Gastroesophageal sphincter (tissue), 4 donors: ENCODE measurements around the gene SFSWAP. TPM values are rescaled to one million over a fixed set of nuclear protein-coding genes. Genes with fewer than 3 reads are reported as not detected.
"Not testable (repeated sequence)": the region's sequence is repeated elsewhere in the genome, so short reads cannot be mapped to it uniquely, and the experiment has no call there.

Experiments
- ATAC-seq: fragments of 150-250 bp; one replicate; pipeline ENCODE4 v1.9.1; 2016; ENCODE audit warnings: mild to moderate bottlenecking, moderate library complexity
- H3K27ac ChIP-seq, 4 donors: fragments of 200-600 bp; sonication (generic) in 3 of 4; 1 replicate in 3 of 4; 2 replicates in 1 of 4; pipeline ENCODE4 v1.5.1; 2016 to 2019
- H3K27me3 ChIP-seq: fragments of 200-600 bp; sonication (generic); one replicate; pipeline ENCODE4 v1.5.1; 2019
- H3K36me3 ChIP-seq, 2 donors: fragments of 200-600 bp; sonication (generic); one replicate each; pipeline ENCODE4 v1.5.1; 2019; ENCODE audit warnings: control low read depth in 1 of 2
- H3K4me1 ChIP-seq, 3 donors: fragments of 200-600 bp; sonication (generic); 1 replicate in 2 of 3; 2 replicates in 1 of 3; pipeline ENCODE4 v1.5.1; 2016 to 2019; ENCODE audit warnings: control low read depth in 2 of 3
- H3K4me3 ChIP-seq, 2 donors: fragments of 200-600 bp; sonication (generic); one replicate each; pipeline ENCODE4 v1.5.1; 2019; ENCODE audit warnings: mild to moderate bottlenecking in 1 of 2, moderate library complexity in 1 of 2
- H3K9me3 ChIP-seq, 3 donors: fragments of 200-600 bp; sonication (generic); one replicate each; pipeline ENCODE4 v1.5.1; 2017 to 2019; ENCODE audit warnings: control low read depth in 2 of 3
- CTCF ChIP-seq, 4 experiments: fragments of 200-600 bp in 2 of 4; fragments of 450-650 bp in 2 of 4; sonication (generic) in 1 of 4; IDR thresholded peaks; one replicate each; pipeline ENCODE4 v1.5.1; 2017 to 2019; ENCODE audit warnings: antibody characterized with exemption in 4 of 4, mild to moderate bottlenecking in 2 of 4, moderate library complexity in 2 of 4
- EP300 ChIP-seq: sonication (generic); formaldehyde crosslinking; IDR thresholded peaks from one replicate; pipeline ENCODE4 v1.6.1; 2017; ENCODE audit warnings: antibody characterized with exemption, mild to moderate bottlenecking
- POLR2A ChIP-seq, 2 donors: fragments of 450-650 bp; IDR thresholded peaks; one replicate each; pipeline ENCODE4 v1.6.1; 2017; ENCODE audit warnings: antibody characterized with exemption in 2 of 2, mild to moderate bottlenecking in 2 of 2, moderate library complexity in 1 of 2
- POLR2AphosphoS5 ChIP-seq: sonication (generic); formaldehyde crosslinking; IDR thresholded peaks from one replicate; pipeline ENCODE4 v1.6.1; 2017; ENCODE audit warnings: antibody characterized with exemption
- WGBS, 2 donors: methylation state at CpG; one replicate each; pipeline ENCODE4 v1.1.5; 2018; ENCODE audit warnings: low coverage in 1 of 2; 5-methylcytosine and 5-hydroxymethylcytosine counted together
- total RNA-seq, 4 donors: library from RNA; depleted of rRNA; stranded (reverse); fragments of >200 nt; gene quantifications; one replicate each; pipeline ENCODE4 v1.1.0, GENCODE V29; 2016

The SFSWAP gene
- total RNA-seq, 4 donors from 2014 or later = 22.4 to 50.4 (median 32.5) TPM

GRCh38 chr12:131737150-131737827, 26.4 kb downstream of the SFSWAP start:
- Histone ChIP-seq H3K27me3 (no peaks in the 10 kb centered on the region), H3K27ac (peak overlapping the region in 2 of 4 donors; percentile 38 to 57), H3K4me1 (peaks cover 0 to 4% (median 0%) of the 10 kb centered on the region in 3 donors), H3K36me3 (peaks cover 0 to 82% of the 10 kb centered on the region in 2 donors), H3K9me3 (no peaks in the 10 kb centered on the region), H3K4me3 (no peak overlapping the region)
- TF ChIP-seq POLR2A (IDR thresholded peaks at IDR 0.05) (no peak), CTCF (IDR thresholded peaks at IDR 0.05) (no peak), EP300 (no peak), POLR2AphosphoS5 (no peak)
- WGBS, 2 donors = 64 to 74% methylated on average over 17 to 21 of the region's 21 CpGs
- no peak for ATAC-seq

GRCh38 chr12:131738196-131738595, 27.3 kb downstream of the SFSWAP start:
- WGBS, 2 donors = 62 to 75% methylated on average over 5 of the region's 5 CpGs

DNA sequence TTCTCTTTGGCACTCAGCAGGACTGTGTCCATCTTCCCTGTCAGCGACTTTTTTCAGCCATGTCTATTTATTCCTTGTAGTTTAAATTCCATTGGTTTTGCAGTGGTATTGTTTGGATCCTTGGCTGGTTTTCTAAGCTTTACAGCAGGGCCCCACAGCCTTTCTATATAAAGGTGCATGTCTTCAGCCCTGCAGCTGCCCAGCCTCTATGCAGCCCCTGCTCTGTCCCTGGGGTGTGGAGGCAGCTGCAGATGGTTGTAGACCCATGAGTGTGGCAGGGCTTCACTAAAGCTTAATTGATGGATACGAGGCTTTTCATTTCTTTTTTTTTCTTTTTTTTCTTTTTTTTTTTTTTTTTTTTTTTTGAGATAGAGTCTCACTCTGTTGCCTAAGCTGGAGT, 29.7 kb downstream of the SFSWAP start:
- peaks cover 0 to 4% (median 0%) of the 10 kb centered on the region in 3 donors for H3K4me1 ChIP-seq
- H3K27me3 ChIP-seq = no peaks in the 10 kb centered on the region
- no peak for TF ChIP-seq EP300
- no peak for TF ChIP-seq POLR2A (IDR thresholded peaks at IDR 0.05)
- TF ChIP-seq POLR2AphosphoS5 = no peak
- no peak for TF ChIP-seq CTCF (IDR thresholded peaks at IDR 0.05)
- H3K27ac ChIP-seq = no peak overlapping the region
- no peaks in the 10 kb centered on the region for H3K9me3 ChIP-seq
- ATAC-seq = no peak
- peaks cover 0 to 79% of the 10 kb centered on the region in 2 donors for H3K36me3 ChIP-seq
- no peak overlapping the region for H3K4me3 ChIP-seq
- 69 to 73% methylated on average over 2 of the region's 2 CpGs for WGBS, 2 donors

More at GRCh38 chr12:131738196-131738595, 27.3 kb downstream of the SFSWAP start:
- peak overlapping the region in 1 of 4 donors; percentile 57 for H3K27ac ChIP-seq
- no peak for TF ChIP-seq POLR2AphosphoS5
- TF ChIP-seq POLR2A (IDR thresholded peaks at IDR 0.05) = no peak
- TF ChIP-seq CTCF (IDR thresholded peaks at IDR 0.05) = no peak
- TF ChIP-seq EP300 = no peak
- no peak overlapping the region for H3K4me3 ChIP-seq
- peaks cover 0 to 4% (median 0%) of the 10 kb centered on the region in 3 donors for H3K4me1 ChIP-seq
- H3K27me3 ChIP-seq = no peaks in the 10 kb centered on the region
- H3K36me3 ChIP-seq = peaks cover 0 to 82% of the 10 kb centered on the region in 2 donors
- H3K9me3 ChIP-seq = no peaks in the 10 kb centered on the region
- no peak for ATAC-seq

DNA sequence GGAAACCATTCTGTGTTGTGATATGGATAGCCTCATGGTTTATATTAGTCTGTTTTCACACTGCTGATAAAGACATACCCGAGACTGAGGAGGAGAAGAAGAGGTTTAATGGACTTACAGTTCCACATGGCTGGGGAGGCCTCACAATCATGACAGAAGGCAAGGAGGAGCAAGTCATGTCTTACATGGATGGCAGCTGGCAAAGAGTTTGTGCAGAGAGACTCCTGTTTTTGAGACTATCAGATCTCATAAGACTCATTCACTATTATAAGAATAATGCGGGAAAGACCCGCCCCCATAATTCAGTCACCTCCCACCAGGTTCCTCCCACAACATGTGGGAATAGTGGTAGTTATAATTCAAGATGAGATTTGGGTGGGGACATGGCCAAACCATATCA, 31.9 kb downstream of the SFSWAP start:
- 97% methylated on average over 3 of the region's 3 CpGs; no CpG with 5 or more reads in 1 of the 2 donors for WGBS, 2 donors
- H3K4me3 ChIP-seq, H3K9me3 ChIP-seq, ATAC-seq, H3K4me1 ChIP-seq, H3K27ac ChIP-seq, H3K27me3 ChIP-seq: not testable (repeated sequence)
- H3K36me3 ChIP-seq = peaks cover 0 to 86% of the 10 kb centered on the region in 2 donors

GRCh38 chr12:131743410-131743809, 32.5 kb downstream of the SFSWAP start:
- peaks cover 0 to 92% of the 10 kb centered on the region in 2 donors for H3K36me3 ChIP-seq
- 83 to 100% methylated on average over 1 of the region's 8 CpGs for WGBS, 2 donors
- not testable (repeated sequence) for H3K4me3 ChIP-seq, H3K9me3 ChIP-seq, H3K4me1 ChIP-seq, H3K27me3 ChIP-seq, H3K27ac ChIP-seq, ATAC-seq

DNA sequence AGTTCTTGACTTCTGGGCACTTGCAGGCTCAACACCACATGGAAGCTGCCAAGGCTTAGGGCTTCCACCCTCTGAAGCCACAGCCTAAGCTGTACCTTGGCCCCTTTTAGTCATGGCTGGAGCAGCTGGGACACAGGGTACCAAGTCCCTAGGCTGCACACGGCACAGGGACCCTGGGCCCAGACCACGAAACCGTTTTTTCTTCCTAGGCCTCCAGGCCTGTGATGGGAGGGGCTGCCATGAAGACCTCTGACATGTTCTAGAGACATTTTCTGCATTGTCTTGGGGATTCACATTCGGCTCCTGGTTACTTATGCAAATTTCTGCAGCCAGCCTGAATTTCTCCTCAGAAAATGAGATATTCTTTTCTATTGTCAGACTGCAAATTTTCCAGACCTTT, 33.0 kb downstream of the SFSWAP start:
- not testable (repeated sequence) for H3K4me3 ChIP-seq, H3K27ac ChIP-seq, ATAC-seq, H3K27me3 ChIP-seq, H3K4me1 ChIP-seq, H3K9me3 ChIP-seq
- peaks cover 0 to 96% of the 10 kb centered on the region in 2 donors for H3K36me3 ChIP-seq
- WGBS, 2 donors = 100% methylated on average over 1 to 4 of the region's 4 CpGs

DNA sequence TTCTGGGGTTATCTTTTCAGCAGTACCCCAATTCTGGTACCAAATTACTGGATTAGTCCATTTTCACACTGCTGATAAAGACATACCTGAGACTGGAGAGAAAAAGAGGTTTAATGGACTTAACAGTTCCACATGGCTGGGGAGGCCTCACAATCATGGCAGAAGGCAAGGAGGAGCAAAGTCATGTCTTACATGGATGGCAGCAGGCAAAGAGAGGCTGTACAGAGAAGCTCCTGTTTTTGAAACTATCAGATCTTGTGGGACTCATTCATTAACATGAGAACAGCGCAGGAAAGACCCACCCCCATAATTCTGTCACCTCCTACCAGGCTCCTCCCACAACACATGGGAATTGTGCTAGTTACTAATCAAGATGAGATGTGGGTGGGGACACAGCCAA, 33.8 kb downstream of the SFSWAP start:
- H3K36me3 ChIP-seq = peaks cover 0 to 96% of the 10 kb centered on the region in 2 donors
- WGBS, 2 donors = 100% methylated on average over 1 of the region's 1 CpG; no CpG with 5 or more reads in 1 of the 2 donors
- H3K4me3 ChIP-seq = not testable (repeated sequence)

More for the DNA sequence above, 33.8 kb downstream of the SFSWAP start:
- not testable (repeated sequence) for H3K9me3 ChIP-seq, H3K27ac ChIP-seq, ATAC-seq, H3K4me1 ChIP-seq, H3K27me3 ChIP-seq
